EH (cell line): ENCODE data around the gene PLD1.

Experiments used
- DNase-seq: peaks from one replicate; pipeline ENCODE4 v3.0.0-alpha.2; 2015; ENCODE audit warnings: low read depth

The PLD1 gene

GRCh38 chr3:171792531-171792930, 17.8 kb downstream of the PLD1 start:
- peak; percentile 31 for DNase-seq

GRCh38 chr3:171791692-171792076, 18.6 kb downstream of the PLD1 start:
- DNase-seq, result peak; percentile 47

GRCh38 chr3:171790898-171791691, 19.2 kb downstream of the PLD1 start:
- peak; percentile 75 for DNase-seq

- no peak for DNase-seq
Observed at GRCh38 chr3:171790574-171790897, 19.7 kb downstream of the PLD1 start.

GRCh38 chr3:171789759-171790505, 20.4 kb downstream of the PLD1 start:
- DNase-seq, result no peak

GRCh38 chr3:171788546-171789351, 21.5 kb downstream of the PLD1 start:
- peak; percentile 95 for DNase-seq

GRCh38 chr3:171786997-171787396, 23.3 kb downstream of the PLD1 start:
- DNase-seq, result no peak

- DNase-seq, result no peak
Observed at GRCh38 chr3:171784937-171785336, 25.3 kb downstream of the PLD1 start.

- DNase-seq, result no peak
Observed at GRCh38 chr3:171784387-171784786, 25.9 kb downstream of the PLD1 start.

GRCh38 chr3:171783626-171784025, 26.7 kb downstream of the PLD1 start:
- DNase-seq, result no peak

GRCh38 chr3:171783086-171783485, 27.2 kb downstream of the PLD1 start:
- peak; percentile 53 for DNase-seq

GRCh38 chr3:171782617-171783016, 27.7 kb downstream of the PLD1 start:
- DNase-seq, result no peak

GRCh38 chr3:171781711-171782127, 28.6 kb downstream of the PLD1 start:
- peak; percentile 55 for DNase-seq

- DNase-seq, result no peak
Observed at GRCh38 chr3:171778493-171778892, 31.8 kb downstream of the PLD1 start.

GRCh38 chr3:171777596-171777995, 32.7 kb downstream of the PLD1 start:
- DNase-seq, result no peak

GRCh38 chr3:171776839-171777583, 33.3 kb downstream of the PLD1 start:
- DNase-seq, result no peak

- DNase-seq, result no peak
Observed at GRCh38 chr3:171776411-171776810, 33.9 kb downstream of the PLD1 start.

- DNase-seq, result no peak
Observed at GRCh38 chr3:171775943-171776342, 34.3 kb downstream of the PLD1 start.

GRCh38 chr3:171774521-171774920, 35.8 kb downstream of the PLD1 start:
- no peak for DNase-seq

- DNase-seq, result peak; percentile 69
Observed at GRCh38 chr3:171772427-171773056, 37.7 kb downstream of the PLD1 start.
